NCI-H2029 (cell line): Measurements from ENCODE around the gene FBXO42.
"Not testable (repeated sequence)": the region's sequence is repeated elsewhere in the genome, so short reads cannot be mapped to it uniquely, and the experiment has no call there.

Source experiments
- DNase-seq: peaks from one replicate; lab custom pipeline; 2025; lab: John Stamatoyannopoulos, UW

Gene FBXO42

GRCh38 chr1:16266411-16267118 lies 85.7 kb downstream of the FBXO42 start:
- no peak for DNase-seq

- no peak for DNase-seq
Measured at GRCh38 chr1:16262067-16262466, 90.2 kb downstream of the FBXO42 start.

GRCh38 chr1:16260814-16261213 lies 91.5 kb downstream of the FBXO42 start:
- no peak for DNase-seq

GRCh38 chr1:16258591-16259135 lies 93.6 kb downstream of the FBXO42 start:
- DNase-seq, result no peak

GRCh38 chr1:16257968-16258367 lies 94.3 kb downstream of the FBXO42 start:
- no peak for DNase-seq

- DNase-seq, result not testable (repeated sequence)
Measured at GRCh38 chr1:16257556-16257955, 94.7 kb downstream of the FBXO42 start.

GRCh38 chr1:16256478-16256877 lies 95.8 kb downstream of the FBXO42 start:
- DNase-seq, result no peak

GRCh38 chr1:16254263-16254928 lies 97.9 kb downstream of the FBXO42 start:
- no peak for DNase-seq

GRCh38 chr1:16253332-16253922 lies 98.9 kb downstream of the FBXO42 start:
- DNase-seq, result no peak

- DNase-seq, result no peak
Measured at GRCh38 chr1:16252912-16253311, 99.4 kb downstream of the FBXO42 start.

- DNase-seq, result no peak
Measured at GRCh38 chr1:16251381-16251780, 100.9 kb downstream of the FBXO42 start.

- no peak for DNase-seq
Measured at GRCh38 chr1:16250524-16251251, 101.6 kb downstream of the FBXO42 start.

- DNase-seq, result no peak
Measured at GRCh38 chr1:16249596-16250241, 102.6 kb downstream of the FBXO42 start.

- peak; percentile 96 for DNase-seq
Measured at GRCh38 chr1:16248603-16249516, 103.4 kb downstream of the FBXO42 start.

GRCh38 chr1:16248007-16248436 lies 104.3 kb downstream of the FBXO42 start:
- no peak for DNase-seq

- DNase-seq, result no peak
Measured at GRCh38 chr1:16247441-16247840, 104.8 kb downstream of the FBXO42 start.

- DNase-seq, result no peak
Measured at GRCh38 chr1:16246961-16247360, 105.3 kb downstream of the FBXO42 start.

GRCh38 chr1:16246239-16246638 lies 106.0 kb downstream of the FBXO42 start:
- DNase-seq, result not testable (repeated sequence)

GRCh38 chr1:16245476-16246196 lies 106.6 kb downstream of the FBXO42 start:
- no peak for DNase-seq
